Ovary (tissue), 3 donors: ENCODE measurements around the gene ARHGAP44.
A peak's percentile ranks its signal among the peaks of the same experiment; 100 is the strongest.

Experiments
- EP300 ChIP-seq: sonication (generic); formaldehyde crosslinking; IDR thresholded peaks from one replicate; pipeline ENCODE4 v1.6.1; 2017; ENCODE audit warnings: antibody characterized with exemption
- TF ChIP-seq, protein P1 (sequence below), 3 donors: fragments of 450-650 bp in 2 of 3; fragments of 200-600 bp in 1 of 3; IDR thresholded peaks; one replicate each; pipeline versions ENCODE4 v1.5.1 to v1.8.0; 2016 to 2022; ENCODE audit warnings: antibody characterized with exemption in 3 of 3, mild to moderate bottlenecking in 1 of 3
- donor health status: DM: no; HTN: no; CAD: no.

GRCh38 chr17:13030459-13031300, 241.4 kb downstream of the ARHGAP44 start:
- TF ChIP-seq, protein P1, sequence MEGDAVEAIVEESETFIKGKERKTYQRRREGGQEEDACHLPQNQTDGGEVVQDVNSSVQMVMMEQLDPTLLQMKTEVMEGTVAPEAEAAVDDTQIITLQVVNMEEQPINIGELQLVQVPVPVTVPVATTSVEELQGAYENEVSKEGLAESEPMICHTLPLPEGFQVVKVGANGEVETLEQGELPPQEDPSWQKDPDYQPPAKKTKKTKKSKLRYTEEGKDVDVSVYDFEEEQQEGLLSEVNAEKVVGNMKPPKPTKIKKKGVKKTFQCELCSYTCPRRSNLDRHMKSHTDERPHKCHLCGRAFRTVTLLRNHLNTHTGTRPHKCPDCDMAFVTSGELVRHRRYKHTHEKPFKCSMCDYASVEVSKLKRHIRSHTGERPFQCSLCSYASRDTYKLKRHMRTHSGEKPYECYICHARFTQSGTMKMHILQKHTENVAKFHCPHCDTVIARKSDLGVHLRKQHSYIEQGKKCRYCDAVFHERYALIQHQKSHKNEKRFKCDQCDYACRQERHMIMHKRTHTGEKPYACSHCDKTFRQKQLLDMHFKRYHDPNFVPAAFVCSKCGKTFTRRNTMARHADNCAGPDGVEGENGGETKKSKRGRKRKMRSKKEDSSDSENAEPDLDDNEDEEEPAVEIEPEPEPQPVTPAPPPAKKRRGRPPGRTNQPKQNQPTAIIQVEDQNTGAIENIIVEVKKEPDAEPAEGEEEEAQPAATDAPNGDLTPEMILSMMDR (IDR thresholded peaks at IDR 0.05) = peak in 2 of 3 donors; percentile 35 to 43
- TF ChIP-seq EP300 = no peak
